Psoas muscle (tissue), 8 donors: ENCODE results near the gene ADAMTSL1. TPM values are rescaled to one million over a fixed set of nuclear protein-coding genes. Genes with fewer than 3 reads are reported as not detected.

Experiments
- ATAC-seq, 4 donors: fragments of 200-7000 bp; cut with Tn5 transposase; one replicate each; pipeline ENCODE4 v1.9.1; 2020; ENCODE audit warnings: moderate library complexity in 3 of 4, mild to moderate bottlenecking in 2 of 4
- DNase-seq, 2 donors: peaks; one replicate each; pipeline ENCODE4 v3.0.0-alpha.2; 2020
- H3K27ac ChIP-seq: fragments of 200-600 bp; one replicate; pipeline ENCODE4 v1.8.0; 2022
- H3K27me3 ChIP-seq, 3 donors: fragments of 200-600 bp in 1 of 3; one replicate each; pipeline versions ENCODE4 v1.6.1 to v1.8.0; 2013 to 2022; ENCODE audit warnings: low read length in 2 of 3, mild to moderate bottlenecking in 2 of 3, moderate library complexity in 1 of 3; ENCODE audit not compliant: insufficient read depth in 3 of 3
- H3K36me3 ChIP-seq, 2 donors: fragments of 200-600 bp in 1 of 2; one replicate each; pipeline versions ENCODE4 v1.6.1 to v1.8.0; 2013 to 2022; ENCODE audit warnings: low read depth in 1 of 2, mild to moderate bottlenecking in 1 of 2, moderate library complexity in 1 of 2; ENCODE audit not compliant: insufficient read depth in 1 of 2
- H3K4me1 ChIP-seq: fragments of 200-600 bp; one replicate; pipeline ENCODE4 v1.8.0; 2022
- H3K4me3 ChIP-seq: fragments of 200-600 bp; one replicate; pipeline ENCODE4 v1.8.0; 2022; ENCODE audit warnings: mild to moderate bottlenecking
- H3K9me3 ChIP-seq: fragments of 200-600 bp; one replicate; pipeline ENCODE4 v1.8.0; 2022
- CTCF ChIP-seq: fragments of 200-600 bp; IDR thresholded peaks from one replicate; pipeline ENCODE4 v1.8.0; 2022; ENCODE audit warnings: antibody characterized with exemption
- WGBS, 3 donors: extraction: QIAGEN DNeasy Blood & Tissue Kit; methylation state at CpG; one replicate each; pipeline versions ENCODE4 v1.1.6 to v1.1.7; 2013; 5-methylcytosine and 5-hydroxymethylcytosine counted together
- intact Hi-C, 2 donors: fragments of 100-400 bp; cut with DNase I; formaldehyde crosslinking; loops; one replicate each; pipeline versions ENCODE4 v1.11.0 to v1.14.2; 2022
- polyA plus RNA-seq, 3 donors: library from polyadenylated mRNA; stranded (reverse); fragments of 200-250 nt; gene quantifications; one replicate each; pipeline ENCODE4 v1.2.3, GENCODE V29; 2013
- total RNA-seq, 4 donors: library from RNA; stranded (reverse); fragmentation: NEBNext Ultra II Directional in 2 of 4; extraction: Animal tissue kit (Norgen Biotek cat#: 25700) in 2 of 4; gene quantifications; one replicate each; pipeline versions ENCODE4 v1.2.1 to v1.2.4, GENCODE V29; 2021 to 2023
- donor health status: healthy with polysubstance abuse.
- donor health status: DM: no; HTN: no; CAD: no; lungs with moderate emphysema.
- donor health status: Bipolar disorder and iron deficiency.
- donor health status: healthy.
- donor health status: DM: yes; HTN: yes; CAD: no.
- donor health status: DM: no; HTN: no; CAD: no.
- donor health status: DM: no; HTN: no; CAD: no.
- donor health status: DM: yes; HTN: yes; CAD: no.

Gene ADAMTSL1
- total and polyA plus RNA-seq, 7 donors = 0.08 to 0.57 (median 0.28) TPM

GRCh38 chr9:18485714-18486113 lies 11.8 kb downstream of the ADAMTSL1 start:
- Histone ChIP-seq H3K27ac (no peak overlapping the region), H3K4me1 (no peaks in the 10 kb centered on the region), H3K4me3 (no peak overlapping the region), H3K36me3 (no peaks in the 10 kb centered on the region), H3K27me3 (peaks cover 0 to 2% (median 0%) of the 10 kb centered on the region in 3 donors), H3K9me3 (no peaks in the 10 kb centered on the region)
- TF ChIP-seq CTCF = no peak
- WGBS, 3 donors = 81 to 90% (median 81%) methylated on average over 2 of the region's 2 CpGs
- no peak for DNase-seq
- no peak for ATAC-seq
- intact Hi-C loops = no loop called here

DNA sequence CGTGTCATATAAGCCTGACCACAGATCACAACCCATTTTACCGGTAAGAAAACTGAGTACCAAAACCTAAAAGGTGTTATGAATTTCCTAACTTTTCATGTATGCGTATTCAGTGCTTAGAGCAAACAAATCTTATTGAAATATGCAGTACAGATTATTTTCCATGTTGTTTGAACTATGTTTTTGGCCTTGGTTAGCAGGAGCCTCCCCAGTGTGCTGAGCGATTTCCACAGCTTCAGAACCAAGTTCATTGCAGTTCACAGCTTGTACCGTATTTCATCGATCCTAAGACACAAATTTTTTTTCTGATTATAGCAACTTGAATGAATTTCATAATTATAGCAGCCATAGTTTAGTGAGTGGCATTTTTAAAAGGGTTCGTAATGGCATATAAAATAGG lies 13.7 kb downstream of the ADAMTSL1 start:
- TF ChIP-seq CTCF = no peak
- H3K27me3 ChIP-seq = peaks cover 0 to 2% (median 0%) of the 10 kb centered on the region in 3 donors
- intact Hi-C loops = no loop called here
- no peak for DNase-seq
- no peaks in the 10 kb centered on the region for H3K36me3 ChIP-seq
- H3K9me3 ChIP-seq = no peaks in the 10 kb centered on the region
- WGBS, 3 donors = 88% methylated on average over 7 of the region's 7 CpGs
- no peaks in the 10 kb centered on the region for H3K4me1 ChIP-seq
- no peak overlapping the region for H3K4me3 ChIP-seq
- ATAC-seq = no peak
- no peak overlapping the region for H3K27ac ChIP-seq

DNA sequence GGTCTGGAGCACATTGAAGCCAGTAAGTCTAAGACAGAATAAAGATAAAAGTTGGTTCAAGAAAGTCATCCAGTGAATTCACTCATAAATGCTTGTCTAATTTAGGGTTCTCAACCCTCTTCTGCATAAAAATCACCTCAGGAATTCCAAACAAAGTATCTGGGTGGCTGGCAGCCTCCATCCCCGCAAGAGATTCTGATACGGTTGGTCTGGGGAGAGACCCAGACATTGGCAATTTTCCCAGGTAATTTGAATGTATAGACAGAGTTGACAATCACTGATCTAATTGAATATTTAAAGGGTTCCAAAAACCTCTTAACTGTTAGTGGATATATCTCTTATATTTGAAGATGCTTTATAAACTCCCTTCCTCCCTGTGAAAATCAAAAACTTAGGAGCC lies 14.9 kb downstream of the ADAMTSL1 start:
- no peak for ATAC-seq
- H3K4me1 ChIP-seq = no peaks in the 10 kb centered on the region
- DNase-seq = no peak
- no peak overlapping the region for H3K4me3 ChIP-seq
- no peak overlapping the region for H3K27ac ChIP-seq
- peaks cover 0 to 2% (median 0%) of the 10 kb centered on the region in 3 donors for H3K27me3 ChIP-seq
- H3K36me3 ChIP-seq = no peaks in the 10 kb centered on the region
- 86 to 94% (median 92%) methylated on average over 2 of the region's 2 CpGs for WGBS, 3 donors
- no peaks in the 10 kb centered on the region for H3K9me3 ChIP-seq
- intact Hi-C loops = no loop called here
- no peak for TF ChIP-seq CTCF

DNA sequence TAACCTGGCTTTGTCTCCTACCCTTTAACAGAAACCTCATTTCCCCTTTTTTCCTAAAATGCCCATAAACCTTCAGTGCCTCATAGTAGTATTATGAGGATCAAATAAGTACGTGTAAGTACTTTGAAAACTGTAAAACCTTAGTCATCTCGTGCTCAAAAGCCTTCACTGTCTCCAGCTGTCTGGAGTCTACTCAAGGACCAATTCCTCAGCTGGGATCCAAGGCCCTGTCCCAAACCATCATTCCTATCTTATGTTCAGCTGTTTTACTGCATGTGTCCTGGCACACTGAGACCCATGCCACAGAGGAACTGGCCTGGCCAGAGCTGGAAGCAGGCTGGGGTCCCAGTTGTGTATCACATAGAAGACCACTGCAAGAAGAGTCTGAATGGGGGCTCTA lies 15.9 kb downstream of the ADAMTSL1 start:
- Histone ChIP-seq H3K27me3 (peaks cover 0 to 2% (median 0%) of the 10 kb centered on the region in 3 donors), H3K36me3 (no peaks in the 10 kb centered on the region), H3K4me3 (no peak overlapping the region), H3K9me3 (no peaks in the 10 kb centered on the region), H3K27ac (peak overlapping the region; percentile 2), H3K4me1 (no peaks in the 10 kb centered on the region)
- TF ChIP-seq CTCF = no peak
- WGBS, 3 donors = 24 to 56% (median 35%) methylated on average over 2 of the region's 2 CpGs
- DNase-seq = no peak
- ATAC-seq = no peak
- intact Hi-C loops = no loop called here

DNA sequence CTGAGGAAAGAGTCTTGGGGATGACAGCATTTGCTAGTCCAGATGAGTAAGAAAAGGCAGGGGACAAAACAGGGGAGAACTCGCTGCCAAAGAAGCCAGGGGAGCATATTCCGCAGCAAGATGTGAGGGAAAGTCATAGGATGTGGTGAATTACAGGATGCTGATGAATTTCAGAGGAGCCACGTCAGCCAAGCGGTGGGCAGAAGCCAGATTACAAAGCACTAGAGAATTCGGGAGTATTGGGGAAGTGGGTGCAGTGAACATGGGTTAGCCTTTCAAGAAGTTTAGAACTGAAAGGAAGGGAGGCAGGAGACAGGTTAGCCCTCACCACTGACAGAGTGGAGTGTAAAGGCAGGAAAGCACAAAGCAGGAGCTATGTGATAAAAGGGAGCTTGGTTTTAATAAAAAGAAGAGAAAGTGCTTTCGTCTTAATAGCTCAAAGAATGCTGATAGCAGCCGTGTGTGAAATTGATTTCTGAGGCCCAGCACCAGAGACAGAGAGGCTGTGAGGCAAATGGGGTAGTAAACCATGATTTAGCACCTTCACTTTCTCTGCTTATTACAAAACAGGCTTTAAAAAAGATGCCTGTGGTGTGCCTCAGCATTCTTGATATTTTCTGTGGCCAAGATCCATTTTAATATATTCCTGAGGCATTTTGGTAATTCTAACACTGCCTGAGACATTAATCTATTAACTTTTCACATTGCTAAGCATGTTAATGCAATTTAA lies 16.9 kb downstream of the ADAMTSL1 start:
- peak in 1 of 2 donors; percentile 40 for DNase-seq
- Histone ChIP-seq H3K9me3 (no peaks in the 10 kb centered on the region), H3K4me1 (no peaks in the 10 kb centered on the region), H3K27me3 (peaks cover 0 to 2% (median 0%) of the 10 kb centered on the region in 3 donors), H3K4me3 (no peak overlapping the region), H3K36me3 (no peaks in the 10 kb centered on the region), H3K27ac (peak overlapping the region; percentile 23)
- peak in 2 of 4 donors; percentile 24 to 51 for ATAC-seq
- 28 to 40% (median 29%) methylated on average over 7 of the region's 7 CpGs for WGBS, 3 donors
- intact Hi-C loops = no loop called here
- no peak for TF ChIP-seq CTCF
